Nucleus accumbens (tissue), 56 donors: ENCODE results near the gene NOTCH2.

Experiments
- DNase-seq, 56 donors: peaks; one replicate each; lab custom pipeline; 2025; lab: John Stamatoyannopoulos, UW

NOTCH2 gene

GRCh38 chr1:119952496-119952895 is 117.0 kb downstream of the NOTCH2 start:
- DNase-seq: no peak

GRCh38 chr1:119948342-119949214 is 120.9 kb downstream of the NOTCH2 start:
- peak in 48 of 56 donors; percentile 5 to 88 (median 46) for DNase-seq

GRCh38 chr1:119947468-119947867 is 122.0 kb downstream of the NOTCH2 start:
- no peak for DNase-seq

GRCh38 chr1:119946724-119947123 is 122.7 kb downstream of the NOTCH2 start:
- DNase-seq: no peak

GRCh38 chr1:119943216-119943615 is 126.2 kb downstream of the NOTCH2 start:
- no peak for DNase-seq

GRCh38 chr1:119941392-119941791 is 128.1 kb downstream of the NOTCH2 start:
- no peak for DNase-seq

GRCh38 chr1:119940697-119941096 is 128.8 kb downstream of the NOTCH2 start:
- DNase-seq: no peak

- no peak for DNase-seq
These were observed 132.3 kb downstream of the NOTCH2 start for GRCh38 chr1:119937198-119937597.

- DNase-seq: no peak
These were observed 133.5 kb downstream of the NOTCH2 start for GRCh38 chr1:119935915-119936314.

- DNase-seq: no peak
These were observed 134.1 kb downstream of the NOTCH2 start for GRCh38 chr1:119935373-119935772.

GRCh38 chr1:119933397-119933796 is 136.1 kb downstream of the NOTCH2 start:
- DNase-seq: no peak

- no peak for DNase-seq
These were observed 139.7 kb downstream of the NOTCH2 start for GRCh38 chr1:119929643-119930315.

- DNase-seq: no peak
These were observed 142.9 kb downstream of the NOTCH2 start for GRCh38 chr1:119926553-119926952.

- DNase-seq: peak in 2 of 56 donors; percentile 4 to 7
These were observed 144.2 kb downstream of the NOTCH2 start for GRCh38 chr1:119924948-119925898.

- no peak for DNase-seq
These were observed 149.1 kb downstream of the NOTCH2 start for GRCh38 chr1:119920104-119920968.

- DNase-seq: no peak
These were observed 150.2 kb downstream of the NOTCH2 start for GRCh38 chr1:119919241-119919640.

- DNase-seq: no peak
These were observed 151.2 kb downstream of the NOTCH2 start for GRCh38 chr1:119918301-119918700.

- no peak for DNase-seq
These were observed 152.0 kb downstream of the NOTCH2 start for GRCh38 chr1:119917304-119918055.

- no peak for DNase-seq
These were observed 153.9 kb downstream of the NOTCH2 start for GRCh38 chr1:119915517-119915916.
